Gastrocnemius medialis (tissue), 4 donors: ENCODE measurements around the gene TEFM.

Experiments
- POLR2A ChIP-seq, 2 donors: fragments of 450-650 bp; IDR thresholded peaks; one replicate each; pipeline ENCODE4 v1.6.1; 2017; ENCODE audit warnings: antibody characterized with exemption in 2 of 2, mild to moderate bottlenecking in 2 of 2, moderate library complexity in 2 of 2
- TF ChIP-seq, protein P1 (sequence below), 5 experiments: fragments of 450-650 bp in 3 of 5; fragments of 200-600 bp in 2 of 5; sonication (generic) in 2 of 5; IDR thresholded peaks in 4 of 5; conservative IDR thresholded peaks in 1 of 5; 1 replicate in 4 of 5; 2 replicates in 1 of 5; pipeline ENCODE4 v1.5.1; 2016 to 2019; ENCODE audit warnings: antibody characterized with exemption in 5 of 5, mild to moderate bottlenecking in 3 of 5, moderate library complexity in 3 of 5

- TF ChIP-seq, protein P1, sequence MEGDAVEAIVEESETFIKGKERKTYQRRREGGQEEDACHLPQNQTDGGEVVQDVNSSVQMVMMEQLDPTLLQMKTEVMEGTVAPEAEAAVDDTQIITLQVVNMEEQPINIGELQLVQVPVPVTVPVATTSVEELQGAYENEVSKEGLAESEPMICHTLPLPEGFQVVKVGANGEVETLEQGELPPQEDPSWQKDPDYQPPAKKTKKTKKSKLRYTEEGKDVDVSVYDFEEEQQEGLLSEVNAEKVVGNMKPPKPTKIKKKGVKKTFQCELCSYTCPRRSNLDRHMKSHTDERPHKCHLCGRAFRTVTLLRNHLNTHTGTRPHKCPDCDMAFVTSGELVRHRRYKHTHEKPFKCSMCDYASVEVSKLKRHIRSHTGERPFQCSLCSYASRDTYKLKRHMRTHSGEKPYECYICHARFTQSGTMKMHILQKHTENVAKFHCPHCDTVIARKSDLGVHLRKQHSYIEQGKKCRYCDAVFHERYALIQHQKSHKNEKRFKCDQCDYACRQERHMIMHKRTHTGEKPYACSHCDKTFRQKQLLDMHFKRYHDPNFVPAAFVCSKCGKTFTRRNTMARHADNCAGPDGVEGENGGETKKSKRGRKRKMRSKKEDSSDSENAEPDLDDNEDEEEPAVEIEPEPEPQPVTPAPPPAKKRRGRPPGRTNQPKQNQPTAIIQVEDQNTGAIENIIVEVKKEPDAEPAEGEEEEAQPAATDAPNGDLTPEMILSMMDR (IDR thresholded peaks at IDR 0.05 in 4 of 5, conservative IDR thresholded peaks at IDR 0.05 in 1 of 5): no peak
- no peak for TF ChIP-seq POLR2A (IDR thresholded peaks at IDR 0.05)
Observed at GRCh38 chr17:30927756-30928155, 21.7 kb upstream of the TEFM start.
